Uterus (tissue), 2 donors: Measurements from ENCODE around the gene SLX1A.

Source experiments
- CTCF ChIP-seq, 4 experiments: fragments of 200-600 bp in 2 of 4; fragments of 450-650 bp in 2 of 4; sonication (generic) in 2 of 4; IDR thresholded peaks; one replicate each; pipeline ENCODE4 v1.5.1; 2016 to 2019; ENCODE audit warnings: antibody characterized with exemption in 4 of 4, mild to moderate bottlenecking in 2 of 4, moderate library complexity in 1 of 4
- POLR2A ChIP-seq, 2 donors: fragments of 450-650 bp; IDR thresholded peaks; one replicate each; pipeline ENCODE4 v1.6.1; 2016; ENCODE audit warnings: antibody characterized with exemption in 2 of 2, mild to moderate bottlenecking in 1 of 2, moderate library complexity in 1 of 2

GRCh38 chr16:30179195-30179594 lies 14.5 kb upstream of the SLX1A start:
- TF ChIP-seq CTCF (IDR thresholded peaks at IDR 0.05) = no peak
- no peak for TF ChIP-seq POLR2A (IDR thresholded peaks at IDR 0.05)
